BE2C (cell line): Measurements from ENCODE around the gene IGF2R.

Source experiments
- DNase-seq: peaks from one replicate; pipeline ENCODE4 v3.0.0-alpha.2; 2020
- H3K27me3 ChIP-seq: fragments of 250-450 bp; sonication (Bioruptor Pico); 2 replicates; pipeline ENCODE4 v1.5.1; 2020; ENCODE audit warnings: mild to moderate bottlenecking
- H3K36me3 ChIP-seq: fragments of 250-450 bp; sonication (Bioruptor Pico); 2 replicates; pipeline ENCODE4 v1.5.1; 2020; ENCODE audit warnings: mild to moderate bottlenecking
- H3K4me1 ChIP-seq: fragments of 250-450 bp; sonication (Bioruptor Pico); 2 replicates; pipeline ENCODE4 v1.5.1; 2020
- H3K4me3 ChIP-seq: 2 replicates; pipeline ENCODE4 v1.5.1; 2011; ENCODE audit warnings: low read depth, low read length
- H3K9me3 ChIP-seq: fragments of 250-450 bp; sonication (Bioruptor Pico); 2 replicates; pipeline ENCODE4 v1.5.1; 2020
- TF ChIP-seq, protein P1 (sequence below): IDR thresholded peaks from 2 replicates; pipeline ENCODE4 v1.5.1; 2012; ENCODE audit warnings: mild to moderate bottlenecking, low read depth, low read length

IGF2R gene

DNA sequence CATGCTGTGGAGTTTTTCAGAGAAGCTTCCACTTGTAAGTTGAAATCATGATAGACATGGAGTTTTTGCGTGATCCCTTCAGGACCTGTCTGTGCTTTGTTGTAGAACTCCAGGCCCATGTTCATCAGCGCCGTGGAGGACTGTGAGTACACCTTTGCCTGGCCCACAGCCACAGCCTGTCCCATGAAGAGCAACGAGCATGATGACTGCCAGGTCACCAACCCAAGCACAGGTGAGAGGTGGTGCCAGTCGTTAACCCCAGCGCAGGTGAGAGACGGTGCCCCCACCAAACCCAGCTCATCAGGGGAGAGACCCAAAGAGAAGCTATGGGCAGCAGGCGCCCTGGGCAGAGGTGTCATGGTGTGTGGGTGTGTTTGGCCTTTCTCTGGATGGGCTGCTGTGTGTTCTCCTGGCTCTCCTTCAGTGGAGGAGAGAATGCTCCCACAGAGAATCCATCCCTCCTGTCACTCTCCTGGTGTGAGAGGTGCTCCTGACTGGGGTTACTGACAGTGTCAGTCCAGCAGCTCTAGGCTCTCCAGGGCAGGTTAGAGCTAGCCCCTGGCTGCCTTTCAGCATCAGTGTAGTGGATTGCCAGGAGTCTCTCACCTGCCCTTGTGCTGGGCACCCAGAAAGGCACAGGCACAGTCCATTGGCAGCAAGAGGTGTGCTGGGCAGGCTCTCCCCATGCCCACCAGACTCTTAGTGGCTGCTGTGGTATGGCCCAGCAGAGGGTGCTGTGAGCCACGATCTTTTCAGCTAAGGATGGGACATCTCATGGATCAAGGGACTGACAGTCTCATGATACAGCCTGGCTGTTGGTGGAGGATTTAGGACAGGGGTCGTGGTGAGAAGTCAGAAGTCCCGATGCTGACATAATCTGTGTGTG, 103.2 kb downstream of the IGF2R start:
- Histone ChIP-seq H3K36me3 (peaks cover 48% of the 10 kb centered on the region), H3K27me3 (no peaks in the 10 kb centered on the region), H3K4me3 (no peak overlapping the region), H3K4me1 (no peaks in the 10 kb centered on the region), H3K9me3 (no peaks in the 10 kb centered on the region)
- no peak for DNase-seq
- TF ChIP-seq, protein P1, sequence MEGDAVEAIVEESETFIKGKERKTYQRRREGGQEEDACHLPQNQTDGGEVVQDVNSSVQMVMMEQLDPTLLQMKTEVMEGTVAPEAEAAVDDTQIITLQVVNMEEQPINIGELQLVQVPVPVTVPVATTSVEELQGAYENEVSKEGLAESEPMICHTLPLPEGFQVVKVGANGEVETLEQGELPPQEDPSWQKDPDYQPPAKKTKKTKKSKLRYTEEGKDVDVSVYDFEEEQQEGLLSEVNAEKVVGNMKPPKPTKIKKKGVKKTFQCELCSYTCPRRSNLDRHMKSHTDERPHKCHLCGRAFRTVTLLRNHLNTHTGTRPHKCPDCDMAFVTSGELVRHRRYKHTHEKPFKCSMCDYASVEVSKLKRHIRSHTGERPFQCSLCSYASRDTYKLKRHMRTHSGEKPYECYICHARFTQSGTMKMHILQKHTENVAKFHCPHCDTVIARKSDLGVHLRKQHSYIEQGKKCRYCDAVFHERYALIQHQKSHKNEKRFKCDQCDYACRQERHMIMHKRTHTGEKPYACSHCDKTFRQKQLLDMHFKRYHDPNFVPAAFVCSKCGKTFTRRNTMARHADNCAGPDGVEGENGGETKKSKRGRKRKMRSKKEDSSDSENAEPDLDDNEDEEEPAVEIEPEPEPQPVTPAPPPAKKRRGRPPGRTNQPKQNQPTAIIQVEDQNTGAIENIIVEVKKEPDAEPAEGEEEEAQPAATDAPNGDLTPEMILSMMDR = peak; percentile 30

DNA sequence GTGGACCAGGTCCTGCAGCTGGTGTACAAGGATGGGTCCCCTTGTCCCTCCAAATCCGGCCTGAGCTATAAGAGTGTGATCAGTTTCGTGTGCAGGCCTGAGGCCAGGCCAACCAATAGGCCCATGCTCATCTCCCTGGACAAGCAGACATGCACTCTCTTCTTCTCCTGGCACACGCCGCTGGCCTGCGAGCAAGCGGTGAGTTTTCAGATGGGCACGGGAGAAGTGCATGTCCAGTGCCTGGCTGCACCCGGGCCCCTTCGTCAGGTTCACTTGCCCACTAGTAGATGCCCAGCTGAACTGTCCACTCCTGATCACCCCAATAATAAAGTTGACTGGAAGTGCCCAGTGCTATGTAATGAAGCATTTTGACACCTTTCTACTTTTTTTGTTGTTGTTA, 104.4 kb downstream of the IGF2R start:
- Histone ChIP-seq H3K27me3 (no peaks in the 10 kb centered on the region), H3K36me3 (peaks cover 47% of the 10 kb centered on the region), H3K4me3 (no peak overlapping the region), H3K9me3 (no peaks in the 10 kb centered on the region), H3K4me1 (0 out of 2 replicates have a peak, but pooled peaks cover 2% of the 10 kb centered on the region)
- TF ChIP-seq, protein P1 = no peak
- no peak for DNase-seq

DNA sequence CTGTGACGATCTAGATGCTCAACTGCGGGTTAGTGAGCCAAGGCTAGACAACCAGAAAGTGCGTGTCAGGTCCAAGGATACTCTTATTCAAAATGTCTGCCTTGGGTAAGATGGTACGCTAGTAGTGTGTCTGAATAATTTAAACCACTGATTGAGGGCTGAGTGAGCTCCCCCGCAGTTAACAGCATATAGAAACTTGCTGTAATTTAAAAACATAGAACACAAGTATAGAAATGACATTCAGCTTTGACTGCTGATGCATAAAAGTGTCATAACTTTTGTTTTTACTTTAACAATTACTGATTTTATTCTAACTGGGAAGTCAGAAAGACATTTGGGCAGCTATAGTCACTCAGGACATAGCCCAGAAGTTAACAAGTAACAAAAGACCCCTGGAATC, 107.1 kb downstream of the IGF2R start:
- Histone ChIP-seq H3K36me3 (peaks cover 44% of the 10 kb centered on the region), H3K9me3 (no peaks in the 10 kb centered on the region), H3K27me3 (no peaks in the 10 kb centered on the region), H3K4me3 (no peak overlapping the region), H3K4me1 (0 out of 2 replicates have a peak, but pooled peaks cover 2% of the 10 kb centered on the region)
- TF ChIP-seq, protein P1 = no peak
- no peak for DNase-seq

DNA sequence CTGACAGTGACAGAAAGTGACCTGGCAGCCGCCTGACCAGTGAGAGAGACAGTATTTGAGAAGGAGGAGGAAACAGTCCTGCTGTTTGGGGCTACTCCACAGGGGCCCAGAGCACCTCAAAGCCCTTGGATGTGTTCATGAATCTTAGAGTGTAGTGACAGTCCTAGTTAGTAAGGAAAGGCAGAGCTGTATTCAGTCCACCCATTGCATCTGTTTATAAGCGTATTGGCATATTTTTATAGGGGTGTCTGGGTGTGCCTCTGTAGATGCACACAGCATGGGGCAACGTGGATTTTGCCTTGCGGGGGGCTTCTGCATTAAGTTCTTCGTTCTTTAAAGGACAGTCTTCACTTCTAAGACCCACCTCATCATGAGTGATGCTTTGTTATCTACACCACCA, 108.1 kb downstream of the IGF2R start:
- H3K36me3 ChIP-seq = peaks cover 43% of the 10 kb centered on the region
- H3K4me3 ChIP-seq = no peak overlapping the region
- TF ChIP-seq, protein P1 = no peak
- no peaks in the 10 kb centered on the region for H3K9me3 ChIP-seq
- H3K4me1 ChIP-seq = 0 out of 2 replicates have a peak, but pooled peaks cover 2% of the 10 kb centered on the region
- no peaks in the 10 kb centered on the region for H3K27me3 ChIP-seq
- DNase-seq = no peak

DNA sequence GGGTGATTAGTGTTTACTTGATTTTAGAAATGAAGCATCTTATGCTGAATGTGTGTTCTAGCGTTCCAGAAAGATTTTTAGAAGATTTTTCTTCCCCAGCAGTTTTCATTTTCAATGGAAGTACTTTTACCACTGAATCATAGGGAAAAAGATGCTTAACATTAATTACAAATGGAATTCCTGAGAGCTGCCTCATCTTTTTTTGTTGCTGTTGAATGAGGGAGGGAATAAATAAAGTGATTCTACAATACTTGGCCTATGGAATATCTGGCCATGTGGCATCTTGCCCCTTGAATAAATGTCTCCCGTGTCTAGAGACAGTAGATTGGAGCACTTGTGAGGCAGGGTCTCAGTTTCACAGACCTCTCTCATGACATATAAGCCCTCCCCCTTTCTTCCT, 108.6 kb downstream of the IGF2R start:
- Histone ChIP-seq H3K4me1 (0 out of 2 replicates have a peak, but pooled peaks cover 2% of the 10 kb centered on the region), H3K27me3 (no peaks in the 10 kb centered on the region), H3K9me3 (no peaks in the 10 kb centered on the region), H3K36me3 (peaks cover 40% of the 10 kb centered on the region), H3K4me3 (no peak overlapping the region)
- TF ChIP-seq, protein P1 = no peak
- no peak for DNase-seq
